ENCODE measurements around the gene PGS1. TPM values are rescaled to one million over a fixed set of nuclear protein-coding genes. Genes with fewer than 3 reads are reported as not detected.

Gene PGS1
- total RNA-seq, 2 experiments from 2014 or later, result 59.6 to 61.3 TPM

GRCh38 chr17:78341559-78342448 lies 36.6 kb upstream of the PGS1 start:
- Histone ChIP-seq H3K36me3 (ENCODE audit: insufficient read depth, low read length) (no peaks in the 10 kb centered on the region), H3K4me3 (ENCODE audit: low read depth, low read length, poor library complexity, severe bottlenecking) (no peak overlapping the region), H3K27ac (ENCODE audit: low read depth, low read length, poor library complexity, severe bottlenecking) (no peak overlapping the region), H3K79me2 (ENCODE audit: insufficient read depth, low read depth, low read length) (no peaks in the 10 kb centered on the region), H4K20me1 (ENCODE audit: insufficient read depth, low read length) (no peaks in the 10 kb centered on the region), H2AFZ (ENCODE audit: low read length) (no peak overlapping the region), H3K4me2 (ENCODE audit: low read length) (0 out of 2 replicates have a peak overlapping the region, but pooled peaks have one; percentile 5), H3K4me1 (ENCODE audit: insufficient read depth, low read length, poor library complexity, severe bottlenecking) (peaks cover 46% of the 10 kb centered on the region), H3K9me3 (ENCODE audit: low read length) (no peaks in the 10 kb centered on the region), H3K9me2 (ENCODE audit: insufficient read depth, low read length) (no peaks in the 10 kb centered on the region)
- POLR2A ChIA-PET, result interaction anchor here (0.5 to 0.6 kb wide), 2 partner anchors 127 to 185 kb away, joined by 3 to 4 read pairs; no protein-coding TSS in a partner anchor
- TF ChIP-seq, protein P1, sequence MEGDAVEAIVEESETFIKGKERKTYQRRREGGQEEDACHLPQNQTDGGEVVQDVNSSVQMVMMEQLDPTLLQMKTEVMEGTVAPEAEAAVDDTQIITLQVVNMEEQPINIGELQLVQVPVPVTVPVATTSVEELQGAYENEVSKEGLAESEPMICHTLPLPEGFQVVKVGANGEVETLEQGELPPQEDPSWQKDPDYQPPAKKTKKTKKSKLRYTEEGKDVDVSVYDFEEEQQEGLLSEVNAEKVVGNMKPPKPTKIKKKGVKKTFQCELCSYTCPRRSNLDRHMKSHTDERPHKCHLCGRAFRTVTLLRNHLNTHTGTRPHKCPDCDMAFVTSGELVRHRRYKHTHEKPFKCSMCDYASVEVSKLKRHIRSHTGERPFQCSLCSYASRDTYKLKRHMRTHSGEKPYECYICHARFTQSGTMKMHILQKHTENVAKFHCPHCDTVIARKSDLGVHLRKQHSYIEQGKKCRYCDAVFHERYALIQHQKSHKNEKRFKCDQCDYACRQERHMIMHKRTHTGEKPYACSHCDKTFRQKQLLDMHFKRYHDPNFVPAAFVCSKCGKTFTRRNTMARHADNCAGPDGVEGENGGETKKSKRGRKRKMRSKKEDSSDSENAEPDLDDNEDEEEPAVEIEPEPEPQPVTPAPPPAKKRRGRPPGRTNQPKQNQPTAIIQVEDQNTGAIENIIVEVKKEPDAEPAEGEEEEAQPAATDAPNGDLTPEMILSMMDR (conservative IDR thresholded peaks at IDR 0.05; ENCODE audit: low read length), result no peak
- TF ChIP-seq EZH2phosphoT487 (IDR thresholded peaks at IDR 0.05; ENCODE audit: borderline replicate concordance, low read depth, low read length), result peak; percentile 66; the same call in 1 of the 2 replicates
- DNase-seq (ENCODE audit: low spot score), result no peak
- intact Hi-C loops (cut with micrococcal nuclease; ENCODE audit: unreplicated experiment), result loop anchor here (5.0 kb wide), 1 partner anchor 90 kb away; no protein-coding TSS in a partner anchor
- CTCF ChIA-PET (ENCODE audit: unreplicated experiment), result no interaction called here
- no TSS peak for BruUV-seq (replicated peaks)

DNA sequence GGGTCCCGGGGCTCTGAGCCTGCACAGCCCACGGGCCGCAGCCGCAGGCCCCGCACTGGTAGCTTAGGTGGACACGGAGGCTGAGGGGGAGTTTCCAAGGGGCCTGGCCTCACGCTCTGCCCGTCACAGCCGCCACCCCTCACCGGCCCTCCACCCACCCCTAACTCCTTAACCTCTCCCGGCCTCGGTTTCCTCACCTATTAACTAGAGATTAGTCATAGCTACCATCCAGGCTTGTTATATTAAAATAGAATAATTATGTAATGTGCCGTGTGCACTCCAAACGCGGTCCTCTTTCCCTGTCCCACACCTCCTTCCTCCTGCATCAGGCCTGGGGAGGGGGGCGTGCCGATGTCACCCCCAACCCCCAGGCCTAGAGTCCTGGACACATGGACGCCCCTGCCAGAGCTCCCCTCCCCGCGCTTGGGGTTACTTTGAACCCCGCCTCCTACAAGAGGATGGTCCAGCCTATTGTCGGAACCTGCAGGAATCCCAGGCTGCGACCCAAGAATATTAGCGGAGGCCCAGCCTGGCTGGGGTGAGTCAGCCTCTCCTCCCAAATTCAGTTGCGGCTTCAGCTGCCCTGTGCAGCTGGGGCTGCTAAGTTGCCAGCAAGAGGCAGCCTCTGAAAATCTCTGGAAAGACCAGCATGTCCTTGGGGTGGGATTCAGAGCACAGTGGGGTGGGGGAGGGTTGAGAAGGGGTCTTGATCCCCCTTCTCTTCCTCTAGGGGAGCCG lies 35.8 kb upstream of the PGS1 start:
- TF ChIP-seq EZH2phosphoT487 (IDR thresholded peaks at IDR 0.05; ENCODE audit: borderline replicate concordance, low read depth, low read length), result peak; percentile 17; the same call in 1 of the 2 replicates
- TF ChIP-seq, protein P1 (conservative IDR thresholded peaks at IDR 0.05; ENCODE audit: low read length), result no peak
- peaks cover 37% of the 10 kb centered on the region for H3K4me1 ChIP-seq (ENCODE audit: insufficient read depth, low read length, poor library complexity, severe bottlenecking)
- no peaks in the 10 kb centered on the region for H4K20me1 ChIP-seq (ENCODE audit: insufficient read depth, low read length)
- no TSS peak for BruUV-seq (replicated peaks)
- H3K79me2 ChIP-seq (ENCODE audit: insufficient read depth, low read depth, low read length), result no peaks in the 10 kb centered on the region
- H3K36me3 ChIP-seq (ENCODE audit: insufficient read depth, low read length), result no peaks in the 10 kb centered on the region
- ChIA-PET CTCF (ENCODE audit: unreplicated experiment) (no interaction called here), POLR2A (interaction anchor here (0.5 to 0.6 kb wide), 2 partner anchors 128 to 185 kb away, joined by 3 to 4 read pairs; no protein-coding TSS in a partner anchor)
- H3K4me2 ChIP-seq (ENCODE audit: low read length), result peak overlapping the region; percentile 61
- H3K9me2 ChIP-seq (ENCODE audit: insufficient read depth, low read length), result no peaks in the 10 kb centered on the region
- H2AFZ ChIP-seq (ENCODE audit: low read length), result no peak overlapping the region
- H3K9me3 ChIP-seq (ENCODE audit: low read length), result no peaks in the 10 kb centered on the region
- H3K4me3 ChIP-seq (ENCODE audit: low read depth, low read length, poor library complexity, severe bottlenecking), result no peak overlapping the region
- intact Hi-C loops (cut with micrococcal nuclease; ENCODE audit: unreplicated experiment), result loop anchor here (5.0 kb wide), 1 partner anchor 90 kb away; no protein-coding TSS in a partner anchor
- H3K27ac ChIP-seq (ENCODE audit: low read depth, low read length, poor library complexity, severe bottlenecking), result no peak overlapping the region
- DNase-seq (ENCODE audit: low spot score), result no peak
